NCI-H460 (cell line): Measurements from ENCODE around the gene BEAN1. TPM values are rescaled to one million over a fixed set of nuclear protein-coding genes. Genes with fewer than 3 reads are reported as not detected.
"Not testable (repeated sequence)": the region's sequence is repeated elsewhere in the genome, so short reads cannot be mapped to it uniquely, and the experiment has no call there.

Experiments used
- DNase-seq: peaks from one replicate; pipeline ENCODE4 v3.0.0-alpha.2; 2016; ENCODE audit warnings: low read depth; ENCODE audit errors: extremely low read depth
- total RNA-seq: library from RNA; depleted of rRNA; stranded (reverse); fragments of >200 nt; shearing (Covaris generic); gene quantifications from 2 replicates; pipeline ENCODE4 v1.2.3, GENCODE V29; 2014

The BEAN1 gene
- total RNA-seq, 1 experiment from 2014 or later, result 0.42 TPM

DNA sequence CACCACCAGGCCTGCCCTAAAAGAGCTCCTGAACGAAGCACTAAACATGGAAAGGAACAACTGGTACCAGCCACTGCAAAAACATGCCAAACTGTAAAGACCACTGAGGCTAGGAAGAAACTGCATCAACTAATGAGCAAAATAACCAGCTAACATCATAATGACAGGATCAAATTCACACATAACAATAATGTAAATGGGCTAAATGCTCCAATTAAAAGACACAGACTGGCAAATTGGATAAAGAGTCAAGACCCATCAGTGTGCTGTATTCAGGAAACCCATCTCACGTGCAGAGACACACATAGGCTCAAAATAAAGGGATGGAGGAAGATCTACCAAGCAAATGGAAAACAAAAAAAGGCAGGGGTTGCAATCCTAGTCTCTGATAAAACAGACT, 70.8 kb downstream of the BEAN1 start:
- not testable (repeated sequence) for DNase-seq

DNA sequence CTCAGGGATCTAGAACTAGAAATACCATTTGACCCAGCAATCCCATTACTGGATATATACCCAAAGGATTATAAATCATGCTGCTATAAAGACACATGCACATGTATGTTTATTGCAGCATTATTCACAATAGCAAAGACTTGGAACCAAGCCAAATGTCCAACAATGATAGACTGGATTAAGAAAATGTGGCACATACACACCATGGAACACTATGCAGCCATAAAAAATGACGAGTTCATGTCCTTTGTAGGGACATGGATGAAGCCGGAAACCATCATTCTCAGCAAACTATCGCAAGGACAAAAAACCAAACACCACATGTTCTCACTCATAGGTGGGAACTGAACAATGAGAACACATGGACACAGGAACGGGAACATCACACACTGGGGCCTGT, 74.5 kb downstream of the BEAN1 start:
- not testable (repeated sequence) for DNase-seq

DNA sequence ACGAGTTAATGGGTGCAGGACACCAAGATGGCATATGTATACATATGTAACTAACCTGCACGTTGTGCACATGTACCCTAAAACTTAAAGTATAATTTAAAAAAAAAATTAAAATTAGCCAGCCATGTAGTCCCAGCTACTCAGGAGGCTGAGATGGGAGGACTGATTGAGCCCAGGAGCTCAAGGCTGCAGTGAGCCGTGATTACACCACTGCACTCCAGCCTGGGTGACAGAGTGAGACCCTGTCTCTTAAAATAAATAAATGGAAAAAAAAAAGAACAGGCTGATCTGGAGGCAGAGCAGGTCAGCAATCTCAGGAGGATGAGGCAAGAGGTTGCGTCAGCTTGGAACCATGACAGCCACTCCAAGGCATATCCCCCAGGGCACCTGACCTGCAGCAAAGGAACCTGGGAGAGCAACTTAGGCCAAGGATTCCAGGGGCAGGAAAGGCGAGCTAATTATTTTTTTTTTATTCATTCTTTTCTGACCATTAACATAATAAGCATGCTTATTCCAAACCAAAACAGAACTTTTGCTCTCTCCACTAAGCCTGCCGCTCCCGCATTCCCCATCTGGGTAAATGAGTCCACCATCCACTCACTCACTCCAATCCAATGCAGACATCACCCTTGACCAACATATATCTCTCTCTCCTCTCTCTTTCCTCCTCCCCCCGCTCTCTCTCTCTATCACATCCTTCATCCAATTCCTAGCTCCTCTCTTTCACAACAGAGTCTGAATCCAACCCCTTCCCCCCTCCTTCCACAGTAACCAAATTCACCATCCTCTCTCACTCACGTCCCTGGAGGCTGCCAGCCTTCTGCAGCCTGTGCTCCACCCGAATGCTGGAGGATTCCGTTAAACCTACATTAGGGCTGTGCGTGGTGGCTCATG, 75.2 kb downstream of the BEAN1 start:
- no peak for DNase-seq

- no peak for DNase-seq
These were observed 75.9 kb downstream of the BEAN1 start for GRCh38 chr16:66503030-66503429.

DNA sequence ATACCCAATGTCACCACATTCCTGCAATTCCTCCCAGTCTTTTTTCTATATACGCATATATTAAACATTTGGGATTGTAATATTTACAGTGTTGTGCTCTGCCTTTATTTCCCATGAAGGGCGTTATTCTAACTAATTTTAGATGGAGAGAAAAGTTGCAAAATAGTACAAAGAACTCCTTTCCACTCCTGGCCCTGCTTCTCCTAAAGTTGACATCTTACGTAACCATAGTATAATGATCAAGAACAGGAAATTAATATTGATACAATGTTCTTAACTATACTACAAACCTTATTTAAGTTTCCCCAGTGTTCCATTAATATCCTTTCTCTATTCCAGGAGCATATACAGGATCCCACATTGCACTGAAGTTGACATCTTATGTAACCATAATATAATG, 76.5 kb downstream of the BEAN1 start:
- no peak for DNase-seq

GRCh38 chr16:66507731-66508239, 80.7 kb downstream of the BEAN1 start:
- DNase-seq, result no peak

DNA sequence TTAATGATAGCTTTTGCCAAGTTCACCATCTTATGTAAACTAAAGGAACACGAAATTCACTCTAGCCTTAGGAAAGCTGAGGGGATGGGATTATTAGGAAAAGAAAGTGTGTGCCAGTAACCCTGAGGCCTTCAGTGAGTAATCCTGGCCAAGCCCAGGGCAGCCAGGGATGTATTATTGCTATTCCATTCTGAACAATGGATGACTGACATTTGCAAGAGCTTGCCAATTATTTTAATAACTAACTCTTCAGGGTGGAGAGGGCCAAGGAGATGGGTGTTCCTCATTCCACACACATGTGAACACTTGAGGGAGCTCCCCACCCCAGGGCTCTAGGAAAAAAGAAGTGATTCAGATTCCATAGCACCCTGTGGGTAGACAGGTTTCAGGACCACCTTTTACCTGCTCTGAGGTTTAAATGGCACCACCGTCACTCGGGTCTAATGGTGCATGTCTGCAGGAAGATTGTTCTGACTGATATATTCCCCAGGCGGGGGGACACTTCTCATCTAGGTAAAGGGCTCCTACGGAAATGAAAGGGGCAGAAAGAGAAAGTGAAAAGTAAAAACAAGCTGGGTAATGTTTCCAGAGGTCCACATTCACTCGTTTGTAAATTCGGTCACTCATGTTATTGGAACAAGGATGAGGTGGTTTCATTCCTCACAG, 81.3 kb downstream of the BEAN1 start:
- peak; percentile 84 for DNase-seq

DNA sequence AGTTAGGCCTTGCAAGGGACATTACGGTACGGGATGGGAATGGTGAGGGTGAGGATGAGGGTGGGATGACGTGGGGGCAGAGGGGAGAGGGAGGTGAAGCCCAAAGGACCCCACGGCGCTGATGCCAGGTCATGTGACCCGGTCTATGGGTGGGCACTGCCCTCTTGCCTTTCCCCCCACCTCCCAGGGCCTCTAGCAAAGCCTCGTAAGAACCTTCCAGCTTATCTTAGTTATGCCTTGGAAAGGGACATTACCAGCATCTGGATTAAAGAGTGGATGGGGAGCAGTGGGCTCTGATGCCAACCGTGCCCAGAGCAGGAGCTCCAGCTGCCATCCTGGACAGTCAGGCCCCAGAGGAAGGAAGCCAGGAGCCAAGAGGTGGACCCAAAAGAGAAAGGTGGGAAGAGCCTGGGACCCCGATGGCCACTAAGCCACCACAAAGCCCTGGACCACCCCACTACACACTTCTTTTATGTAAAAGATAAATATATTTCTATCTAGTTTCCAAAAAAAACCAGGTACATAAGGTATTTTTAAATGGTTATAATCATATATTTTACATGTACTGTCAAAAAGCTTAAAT, 81.9 kb downstream of the BEAN1 start:
- DNase-seq, result no peak

GRCh38 chr16:66509576-66509975, 82.5 kb downstream of the BEAN1 start:
- no peak for DNase-seq

- no peak for DNase-seq
These were observed 83.2 kb downstream of the BEAN1 start for GRCh38 chr16:66510298-66510697.

DNA sequence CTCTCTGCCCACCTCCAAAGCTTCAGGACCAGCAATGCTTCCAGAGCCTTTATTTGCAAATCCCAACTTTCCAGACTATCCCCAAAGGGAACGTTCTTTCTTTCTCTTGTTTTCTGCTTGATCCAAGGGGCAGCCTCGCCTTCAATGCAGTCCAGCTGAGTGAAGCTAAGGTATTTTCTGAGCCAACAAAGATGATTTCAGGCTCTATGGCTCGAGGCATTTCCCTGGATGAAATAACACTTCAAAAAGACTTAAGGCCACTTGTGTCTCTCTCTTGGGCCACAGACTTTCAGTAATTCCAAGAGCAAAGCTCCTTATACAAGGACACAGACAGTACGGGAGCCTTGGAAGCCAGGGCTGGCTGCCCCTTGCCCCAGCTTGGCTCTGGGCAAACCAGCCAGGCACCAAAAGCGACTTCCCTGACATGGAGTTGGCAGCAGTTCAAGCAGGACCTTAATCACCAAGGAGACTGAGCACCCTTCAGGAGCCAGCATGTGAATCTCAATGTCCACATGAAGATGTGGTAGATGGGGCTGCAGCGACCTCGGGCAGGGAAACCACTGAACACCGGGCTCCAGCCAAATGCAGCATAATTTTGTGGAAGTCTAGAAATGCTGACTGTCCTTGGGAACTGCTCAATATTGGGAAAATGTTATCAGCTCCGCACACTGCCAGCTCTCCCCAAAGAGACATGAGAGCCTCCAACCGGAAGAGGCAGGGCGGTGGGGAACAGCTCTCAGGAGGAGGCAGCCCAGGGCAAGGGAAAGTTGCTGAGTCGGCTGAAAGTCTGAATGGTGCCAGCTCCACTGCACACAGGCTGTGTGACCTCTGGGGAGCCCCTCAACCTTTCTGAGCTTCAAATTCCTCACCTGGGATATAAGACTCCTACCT, 83.9 kb downstream of the BEAN1 start:
- DNase-seq, result no peak

DNA sequence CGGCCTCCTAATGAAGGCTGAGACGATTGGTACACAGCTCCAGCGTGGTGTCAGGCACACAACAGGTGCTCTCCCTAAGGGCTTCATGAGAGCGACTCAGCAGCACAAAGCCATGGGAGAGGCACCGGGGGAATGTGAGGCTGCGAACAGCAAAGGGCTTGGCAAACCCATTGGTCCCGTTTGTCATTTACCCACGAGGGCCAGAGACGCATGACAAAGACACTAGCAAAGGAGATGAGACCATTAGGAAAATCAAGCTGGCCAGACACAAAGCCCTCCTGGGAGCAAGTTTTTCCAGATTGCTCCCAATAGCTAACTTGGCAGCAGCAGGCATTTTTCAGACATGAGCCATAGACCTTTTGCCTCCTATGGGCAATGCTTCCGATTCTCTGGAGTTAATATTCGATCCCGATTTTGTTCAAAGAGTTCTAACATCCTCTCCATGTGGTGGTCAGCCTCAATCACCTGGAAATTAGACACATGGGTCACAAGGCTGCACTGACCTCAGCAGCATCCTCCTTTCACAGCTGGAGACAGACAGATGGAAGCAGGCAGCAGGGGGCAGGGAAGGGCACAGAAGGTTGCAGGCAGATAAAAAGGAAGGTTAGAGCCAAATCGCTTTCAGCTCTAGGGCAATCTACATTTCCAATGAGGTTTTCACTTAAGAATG, 84.6 kb downstream of the BEAN1 start:
- DNase-seq, result peak; percentile 66

DNA sequence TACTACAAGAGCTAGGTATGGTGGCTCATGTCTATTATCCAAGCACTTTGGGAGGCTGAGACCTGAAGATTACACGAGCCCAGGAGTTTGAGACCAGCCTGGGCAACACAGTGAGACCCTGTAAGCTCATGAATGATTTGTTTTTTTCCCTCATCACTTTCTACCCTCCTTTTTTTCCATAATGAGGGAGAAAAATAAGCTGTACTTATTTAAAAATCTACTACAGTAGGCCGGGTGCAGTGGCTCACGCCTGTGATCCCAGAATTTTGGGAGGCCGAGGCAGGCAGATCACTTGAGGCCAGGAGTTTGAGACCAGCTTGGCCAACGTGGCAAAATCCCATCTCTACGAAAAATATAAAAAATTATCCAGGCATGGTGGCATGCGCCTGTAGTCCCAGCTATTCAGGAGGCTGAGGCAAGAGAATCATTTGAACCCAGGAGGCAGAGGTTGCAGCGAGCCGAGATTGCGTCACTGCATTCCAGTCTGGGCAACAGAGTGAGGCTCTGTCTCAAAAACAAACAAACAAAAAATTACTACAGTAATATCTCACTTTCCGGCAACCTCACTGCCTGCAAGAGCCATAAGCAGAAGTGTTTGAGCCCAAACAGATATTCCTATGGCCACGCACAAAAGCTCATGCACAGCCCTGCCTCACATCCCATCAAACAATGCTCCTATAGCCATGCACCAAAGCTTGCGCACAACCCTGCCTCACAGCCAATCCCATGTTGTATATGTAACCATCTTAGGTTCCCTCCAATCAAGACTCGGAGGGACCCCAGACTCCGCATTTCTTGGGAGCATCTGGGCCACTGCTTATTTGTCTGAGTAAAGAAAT, 85.4 kb downstream of the BEAN1 start:
- peak; percentile 88 for DNase-seq

GRCh38 chr16:66513111-66513723, 86.1 kb downstream of the BEAN1 start:
- peak; percentile 30 for DNase-seq

DNA sequence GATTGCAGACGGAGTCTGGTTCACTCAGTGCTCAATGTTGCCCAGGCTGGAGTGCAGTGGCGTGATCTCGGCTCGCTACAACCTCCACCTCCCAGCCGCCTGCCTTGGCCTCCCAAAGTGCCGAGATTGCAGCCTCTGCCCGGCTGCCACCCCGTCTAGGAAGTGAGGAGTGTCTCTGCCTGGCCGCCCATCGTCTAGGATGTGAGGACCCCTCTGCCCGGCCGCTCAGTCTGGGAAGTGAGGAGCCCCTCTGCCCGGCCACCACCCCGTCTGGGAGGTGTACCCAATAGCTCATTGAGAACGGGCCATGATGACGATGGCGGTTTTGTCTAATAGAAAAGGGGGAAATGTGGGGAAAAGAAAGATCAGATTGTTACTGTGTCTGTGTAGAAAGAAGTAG, 87.3 kb downstream of the BEAN1 start:
- DNase-seq, result not testable (repeated sequence)

DNA sequence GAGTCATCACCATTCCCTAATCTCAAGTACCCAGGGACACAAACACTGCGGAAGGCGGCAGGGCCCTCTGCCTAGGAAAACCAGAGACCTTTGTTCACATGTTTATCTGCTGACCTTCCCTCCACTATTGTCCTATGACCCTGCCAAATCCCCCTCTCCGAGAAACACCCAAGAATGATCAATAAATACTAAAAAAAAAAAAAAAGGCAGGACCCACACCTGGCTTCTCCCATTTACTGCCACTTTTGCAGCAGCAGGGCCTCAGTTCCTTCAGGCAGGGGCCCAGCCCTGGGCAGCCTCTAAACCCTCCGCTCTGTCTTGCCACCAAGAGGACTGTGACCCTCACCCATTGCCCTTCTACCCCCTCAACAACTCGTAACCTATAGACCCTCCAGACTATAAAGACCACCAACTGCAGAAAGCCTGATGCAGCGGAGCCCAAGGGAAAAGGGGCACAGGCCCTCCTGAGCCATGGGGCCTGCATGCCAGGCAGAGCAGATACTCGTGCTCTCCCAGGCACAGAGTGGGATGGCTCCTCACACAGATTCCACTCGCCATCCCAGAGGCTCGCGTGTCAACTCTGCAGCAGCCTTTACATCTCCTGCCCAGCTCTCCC, 88.0 kb downstream of the BEAN1 start:
- not testable (repeated sequence) for DNase-seq

- DNase-seq, result peak; percentile 82
These were observed 88.8 kb downstream of the BEAN1 start for GRCh38 chr16:66515596-66516508.
